8988T (cell line): Measurements from ENCODE around the gene ATG7.
"Not testable (repeated sequence)": the region's sequence is repeated elsewhere in the genome, so short reads cannot be mapped to it uniquely, and the experiment has no call there.

Experiments
- DNase-seq: peaks from one replicate; pipeline ENCODE4 v3.0.0; 2011

Gene ATG7

GRCh38 chr3:11391174-11391879, 119.1 kb downstream of the ATG7 start:
- DNase-seq, result no peak

- no peak for DNase-seq
Observed at GRCh38 chr3:11392014-11392859, 120.0 kb downstream of the ATG7 start.

GRCh38 chr3:11392860-11393114, 120.6 kb downstream of the ATG7 start:
- DNase-seq, result no peak

- no peak for DNase-seq
Observed at GRCh38 chr3:11393401-11393800, 121.2 kb downstream of the ATG7 start.

- DNase-seq, result no peak
Observed at GRCh38 chr3:11394392-11394791, 122.2 kb downstream of the ATG7 start.

- no peak for DNase-seq
Observed at GRCh38 chr3:11400213-11400612, 128.0 kb downstream of the ATG7 start.

- no peak for DNase-seq
Observed at GRCh38 chr3:11401434-11401833, 129.2 kb downstream of the ATG7 start.

- no peak for DNase-seq
Observed at GRCh38 chr3:11405323-11405722, 133.1 kb downstream of the ATG7 start.

- DNase-seq, result no peak
Observed at GRCh38 chr3:11407644-11408043, 135.4 kb downstream of the ATG7 start.

- not testable (repeated sequence) for DNase-seq
Observed at GRCh38 chr3:11408324-11408859, 136.2 kb downstream of the ATG7 start.

GRCh38 chr3:11410564-11410963, 138.4 kb downstream of the ATG7 start:
- no peak for DNase-seq

GRCh38 chr3:11411956-11412355, 139.8 kb downstream of the ATG7 start:
- DNase-seq, result no peak

GRCh38 chr3:11413071-11413470, 140.9 kb downstream of the ATG7 start:
- DNase-seq, result no peak

- no peak for DNase-seq
Observed at GRCh38 chr3:11415099-11415498, 142.9 kb downstream of the ATG7 start.

- DNase-seq, result no peak
Observed at GRCh38 chr3:11420066-11420465, 147.9 kb downstream of the ATG7 start.

GRCh38 chr3:11422291-11422690, 150.1 kb downstream of the ATG7 start:
- no peak for DNase-seq

GRCh38 chr3:11423868-11424267, 151.7 kb downstream of the ATG7 start:
- no peak for DNase-seq

GRCh38 chr3:11424277-11424676, 152.1 kb downstream of the ATG7 start:
- DNase-seq, result no peak

- DNase-seq, result no peak
Observed at GRCh38 chr3:11430207-11430606, 158.0 kb downstream of the ATG7 start.

- no peak for DNase-seq
Observed at GRCh38 chr3:11430624-11431023, 158.4 kb downstream of the ATG7 start.

GRCh38 chr3:11431319-11431718, 159.1 kb downstream of the ATG7 start:
- DNase-seq, result no peak

GRCh38 chr3:11434017-11434526, 161.9 kb downstream of the ATG7 start:
- DNase-seq, result no peak

- no peak for DNase-seq
Observed at GRCh38 chr3:11434563-11435096, 162.4 kb downstream of the ATG7 start.
